ENCODE measurements around the gene OR2AJ1.

Gene OR2AJ1

DNA sequence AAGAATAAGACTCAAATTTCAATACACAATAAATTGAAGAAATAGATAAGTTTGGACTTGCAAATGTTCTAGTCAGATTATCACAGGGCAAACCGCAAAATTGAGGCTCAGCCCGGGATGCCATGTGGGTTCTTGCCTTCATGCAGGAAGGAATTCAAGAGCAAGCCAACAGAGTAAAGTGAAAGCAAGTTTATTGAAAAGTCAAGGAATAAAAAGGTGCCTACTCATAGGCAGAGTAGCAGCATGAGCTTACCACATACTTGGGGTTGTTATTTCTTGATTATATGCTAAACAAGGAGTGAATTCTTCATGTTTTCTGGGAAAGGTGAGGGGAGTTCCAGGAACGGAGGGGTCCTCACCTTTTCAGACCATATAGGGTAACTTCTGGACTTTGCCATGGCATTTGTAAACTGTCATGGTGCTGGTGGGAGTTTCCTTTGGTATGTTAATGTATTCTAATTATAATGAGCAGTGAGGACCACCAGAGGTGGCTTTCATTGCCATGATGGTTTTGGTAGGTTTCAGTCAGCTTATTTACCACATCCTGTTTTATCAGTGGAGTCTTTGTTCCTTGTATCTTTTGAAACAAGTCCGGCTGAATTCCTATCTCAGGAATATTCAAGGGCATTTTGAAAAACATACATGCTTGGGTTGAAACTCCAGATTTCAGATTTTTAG is 38.4 kb downstream of the OR2AJ1 start:
- DNase-seq: no peak

DNA sequence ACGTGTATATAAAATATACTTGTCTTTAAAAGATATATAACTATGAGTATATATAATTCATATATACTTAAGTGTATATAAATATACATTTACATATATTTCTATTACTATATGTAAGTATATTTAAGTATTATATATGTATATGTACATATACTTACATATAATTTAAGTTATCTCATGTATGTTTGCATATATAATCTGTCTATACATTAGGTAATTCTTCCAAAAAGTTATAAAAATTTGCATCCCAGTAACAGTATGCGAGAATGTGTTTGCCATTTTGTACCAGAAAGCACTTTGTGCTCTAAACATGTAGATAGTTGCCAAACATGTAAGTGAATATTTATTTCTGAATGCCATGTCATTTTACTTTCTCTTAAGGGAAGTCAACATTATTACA is 40.2 kb downstream of the OR2AJ1 start, which contains the start of gene OR2AK2:
Gene OR2AK2, plus strand, starts transcription at position 301 of the 400 bp plus-strand sequence. CDS start 144 bp downstream, outside the sequence.
- DNase-seq: no peak

DNA sequence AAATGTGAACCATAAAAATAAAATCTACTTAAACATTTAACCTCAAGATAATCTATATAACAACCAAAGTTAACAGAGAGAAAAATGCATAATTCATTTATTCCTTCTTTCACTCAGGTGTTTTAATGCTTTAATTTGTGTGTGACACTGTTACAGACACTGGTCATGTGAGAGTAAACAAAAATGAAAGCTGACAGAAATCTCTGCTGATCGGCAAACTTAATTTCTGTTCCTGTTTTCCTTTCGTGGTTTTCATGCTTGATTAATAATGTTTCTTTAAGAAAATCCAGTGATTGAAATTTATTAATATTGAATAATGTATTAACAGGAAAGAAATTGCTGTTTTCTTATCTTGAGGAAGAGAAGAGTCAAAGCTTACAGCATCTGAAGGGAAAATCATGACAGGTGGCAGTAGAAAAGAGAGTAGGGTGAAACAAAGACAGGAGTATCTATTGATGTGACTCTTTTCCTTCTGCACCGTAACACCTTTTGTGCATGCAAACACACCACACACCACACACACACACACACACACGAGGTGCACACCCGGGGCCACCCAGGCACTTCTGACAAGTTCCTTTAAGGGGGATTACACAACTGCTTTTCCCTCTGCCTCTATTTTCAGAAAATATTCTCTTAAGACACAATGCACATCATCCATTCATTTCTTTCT is 42.0 kb downstream of the OR2AJ1 start:
- no peak for DNase-seq
